Prostate gland (tissue), 2 donors: ENCODE measurements around the gene TRAF3. TPM values are rescaled to one million over a fixed set of nuclear protein-coding genes. Genes with fewer than 3 reads are reported as not detected.
"Not testable (repeated sequence)": the region's sequence is repeated elsewhere in the genome, so short reads cannot be mapped to it uniquely, and the experiment has no call there.

Experiments used
- DNase-seq: peaks from one replicate; pipeline ENCODE4 v3.0.0-alpha.2; 2019; ENCODE audit warnings: low spot score
- H3K27ac ChIP-seq, 2 donors: fragments of 200-600 bp; sonication (generic); 2 replicates each; pipeline ENCODE4 v1.5.1; 2017 to 2019
- H3K27me3 ChIP-seq: fragments of 200-600 bp; sonication (generic); replicated peaks from 2 replicates; pipeline ENCODE4 v1.5.1; 2019; ENCODE audit not compliant: insufficient read depth
- H3K36me3 ChIP-seq, 2 donors: fragments of 200-600 bp; sonication (generic); 1 replicate in 1 of 2; 2 replicates in 1 of 2; pipeline versions ENCODE4 v1.5.1 to v1.8.1; 2017 to 2019
- H3K4me1 ChIP-seq: fragments of 200-600 bp; sonication (generic); replicated peaks from 2 replicates; pipeline ENCODE4 v1.5.1; 2019
- H3K4me3 ChIP-seq, 2 donors: fragments of 200-600 bp; sonication (generic); 2 replicates each; pipeline ENCODE4 v1.5.1; 2017 to 2019
- H3K9me3 ChIP-seq: fragments of 200-600 bp; sonication (generic); 2 replicates; pipeline ENCODE4 v1.5.1; 2017
- POLR2A ChIP-seq: fragments of 450-650 bp; IDR thresholded peaks from one replicate; pipeline ENCODE4 v1.6.1; 2016; ENCODE audit warnings: antibody characterized with exemption, mild to moderate bottlenecking
- POLR2AphosphoS5 ChIP-seq: sonication (generic); formaldehyde crosslinking; IDR thresholded peaks from one replicate; pipeline ENCODE4 v1.6.1; 2017; ENCODE audit warnings: antibody characterized with exemption
- WGBS: methylation state at CpG from one replicate; pipeline ENCODE4 v1.1.5; 2018; 5-methylcytosine and 5-hydroxymethylcytosine counted together
- intact Hi-C: fragments of 100-400 bp; cut with DNase I; formaldehyde crosslinking; loops from one replicate; pipeline ENCODE4 v1.14.2; 2022
- total RNA-seq, 2 donors: library from RNA; depleted of rRNA; stranded (reverse); fragments of >200 nt; gene quantifications; one replicate each; pipeline ENCODE4 v1.1.0, GENCODE V29; 2016
- TF ChIP-seq, protein P1 (sequence below), 4 experiments: fragments of 200-600 bp in 2 of 4; fragments of 450-650 bp in 2 of 4; sonication (generic) in 2 of 4; IDR thresholded peaks; 1 replicate in 3 of 4; 2 replicates in 1 of 4; pipeline ENCODE4 v1.5.1; 2016 to 2019; ENCODE audit warnings: antibody characterized with exemption in 4 of 4, mild to moderate bottlenecking in 2 of 4, moderate library complexity in 2 of 4

The TRAF3 gene
- total RNA-seq, 2 donors from 2014 or later = 8.3 to 22.0 TPM

- H3K9me3 ChIP-seq = no peaks in the 10 kb centered on the region
- no peak for DNase-seq
- H3K4me3 ChIP-seq = no peak overlapping the region
- WGBS = 36% methylated on average over 4 of the region's 4 CpGs
- TF ChIP-seq, protein P1, sequence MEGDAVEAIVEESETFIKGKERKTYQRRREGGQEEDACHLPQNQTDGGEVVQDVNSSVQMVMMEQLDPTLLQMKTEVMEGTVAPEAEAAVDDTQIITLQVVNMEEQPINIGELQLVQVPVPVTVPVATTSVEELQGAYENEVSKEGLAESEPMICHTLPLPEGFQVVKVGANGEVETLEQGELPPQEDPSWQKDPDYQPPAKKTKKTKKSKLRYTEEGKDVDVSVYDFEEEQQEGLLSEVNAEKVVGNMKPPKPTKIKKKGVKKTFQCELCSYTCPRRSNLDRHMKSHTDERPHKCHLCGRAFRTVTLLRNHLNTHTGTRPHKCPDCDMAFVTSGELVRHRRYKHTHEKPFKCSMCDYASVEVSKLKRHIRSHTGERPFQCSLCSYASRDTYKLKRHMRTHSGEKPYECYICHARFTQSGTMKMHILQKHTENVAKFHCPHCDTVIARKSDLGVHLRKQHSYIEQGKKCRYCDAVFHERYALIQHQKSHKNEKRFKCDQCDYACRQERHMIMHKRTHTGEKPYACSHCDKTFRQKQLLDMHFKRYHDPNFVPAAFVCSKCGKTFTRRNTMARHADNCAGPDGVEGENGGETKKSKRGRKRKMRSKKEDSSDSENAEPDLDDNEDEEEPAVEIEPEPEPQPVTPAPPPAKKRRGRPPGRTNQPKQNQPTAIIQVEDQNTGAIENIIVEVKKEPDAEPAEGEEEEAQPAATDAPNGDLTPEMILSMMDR (IDR thresholded peaks at IDR 0.05) = no peak
- TF ChIP-seq POLR2A (no peak), POLR2AphosphoS5 (peak; percentile 31)
- no peaks in the 10 kb centered on the region for H3K4me1 ChIP-seq
- intact Hi-C loops = no loop called here
- H3K27me3 ChIP-seq = no peaks in the 10 kb centered on the region
- H3K27ac ChIP-seq = no peak overlapping the region
- H3K36me3 ChIP-seq = no peaks in the 10 kb centered on the region
These were observed 114.3 kb downstream of the TRAF3 start for GRCh38 chr14:102891556-102891955.

GRCh38 chr14:102892651-102893050 lies 115.4 kb downstream of the TRAF3 start:
- H3K4me3 ChIP-seq = no peak overlapping the region
- intact Hi-C loops = no loop called here
- TF ChIP-seq POLR2AphosphoS5 (no peak), POLR2A (no peak)
- TF ChIP-seq, protein P1 (IDR thresholded peaks at IDR 0.05) = no peak
- no peaks in the 10 kb centered on the region for H3K4me1 ChIP-seq
- no peak for DNase-seq
- H3K36me3 ChIP-seq = no peaks in the 10 kb centered on the region
- no peak overlapping the region for H3K27ac ChIP-seq
- no peaks in the 10 kb centered on the region for H3K9me3 ChIP-seq
- WGBS = 97% methylated on average over 8 of the region's 8 CpGs
- H3K27me3 ChIP-seq = no peaks in the 10 kb centered on the region

GRCh38 chr14:102893452-102893851 lies 116.2 kb downstream of the TRAF3 start:
- Histone ChIP-seq H3K9me3 (no peaks in the 10 kb centered on the region), H3K4me1 (no peaks in the 10 kb centered on the region), H3K36me3 (no peaks in the 10 kb centered on the region), H3K27me3 (no peaks in the 10 kb centered on the region), H3K27ac (no peak overlapping the region), H3K4me3 (no peak overlapping the region)
- intact Hi-C loops = no loop called here
- no peak for DNase-seq
- TF ChIP-seq, protein P1 (IDR thresholded peaks at IDR 0.05) = no peak
- no peak for TF ChIP-seq POLR2A
- no peak for TF ChIP-seq POLR2AphosphoS5
- WGBS = 75% methylated on average over 9 of the region's 9 CpGs

GRCh38 chr14:102896735-102897134 lies 119.5 kb downstream of the TRAF3 start:
- H3K36me3 ChIP-seq, H3K27me3 ChIP-seq, DNase-seq, H3K4me3 ChIP-seq, intact Hi-C loops, H3K4me1 ChIP-seq, H3K27ac ChIP-seq, H3K9me3 ChIP-seq: not testable (repeated sequence)

DNA sequence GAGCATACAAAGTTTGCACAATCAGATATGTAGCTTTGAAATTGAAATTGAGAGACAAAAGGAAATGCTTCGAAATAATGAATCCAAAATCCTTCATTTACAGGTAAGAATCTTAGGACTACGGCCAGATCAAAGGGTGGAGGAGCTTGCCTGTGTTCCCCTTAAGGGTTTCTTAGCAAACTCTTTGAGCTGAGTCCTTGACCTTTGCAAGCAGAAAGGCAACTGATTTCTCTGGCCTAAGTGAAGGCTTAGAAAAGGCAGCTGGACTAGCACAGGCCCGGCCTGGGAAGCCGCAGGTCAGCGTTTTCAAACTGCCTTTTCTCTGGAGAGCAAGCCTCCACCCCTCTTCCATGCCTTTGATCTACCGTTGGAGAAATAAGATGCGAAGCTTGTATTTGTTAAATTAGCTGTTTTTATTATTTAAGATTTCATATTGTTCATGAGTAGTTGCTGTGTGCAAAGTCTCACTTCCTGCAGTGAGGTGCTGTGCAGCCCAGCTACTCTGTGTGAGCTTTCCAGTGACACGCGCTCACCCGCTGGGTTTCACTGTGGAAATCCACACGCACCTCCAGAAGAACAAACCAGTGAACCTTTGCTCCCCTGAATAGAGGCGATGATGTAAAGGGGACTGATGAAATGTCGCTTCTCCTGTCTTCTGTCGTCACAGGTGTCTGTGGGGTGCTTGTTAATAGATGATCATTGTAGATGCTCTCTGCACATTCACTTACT lies 120.2 kb downstream of the TRAF3 start:
- Histone ChIP-seq H3K4me1 (no peaks in the 10 kb centered on the region), H3K4me3 (no peak overlapping the region), H3K36me3 (no peaks in the 10 kb centered on the region), H3K27me3 (no peaks in the 10 kb centered on the region), H3K27ac (no peak overlapping the region), H3K9me3 (no peaks in the 10 kb centered on the region)
- WGBS = 91% methylated on average over 14 of the region's 14 CpGs
- intact Hi-C loops = no loop called here
- TF ChIP-seq POLR2A (no peak), POLR2AphosphoS5 (no peak)
- TF ChIP-seq, protein P1 (IDR thresholded peaks at IDR 0.05) = no peak
- no peak for DNase-seq
